ENCODE measurements around the gene BLCAP. TPM values are rescaled to one million over a fixed set of nuclear protein-coding genes. Genes with fewer than 3 reads are reported as not detected.

BLCAP gene
- total RNA-seq, 1 experiment from 2014 or later: 54.3 TPM

GRCh38 chr20:37560629-37561028 is 33.0 kb upstream of the BLCAP start:
- Histone ChIP-seq H3K56ac (ENCODE audit: insufficient read length, low read depth, low read length) (no peak overlapping the region), H2AK5ac (ENCODE audit: insufficient read length, low read length) (no peak overlapping the region), H4K91ac (ENCODE audit: insufficient read length, low read depth, low read length) (no peak overlapping the region), H3K79me2 (ENCODE audit: insufficient read depth, low read length) (no peaks in the 10 kb centered on the region), H2BK20ac (ENCODE audit: low read depth, low read length, poor library complexity, severe bottlenecking) (no peak overlapping the region), H3K23ac (ENCODE audit: insufficient read length, low read depth, low read length) (no peak overlapping the region), H3K18ac (ENCODE audit: insufficient read length, low read depth, low read length) (no peak overlapping the region), H3K27me3 (ENCODE audit: insufficient read depth, low read length) (no peaks in the 10 kb centered on the region), H4K5ac (ENCODE audit: insufficient read length, low read depth, low read length) (no peak overlapping the region), H3K14ac (ENCODE audit: insufficient read depth, low read length) (no peak overlapping the region), H2BK12ac (ENCODE audit: insufficient read length, low read depth, low read length) (no peak overlapping the region), H2BK15ac (ENCODE audit: low read depth, low read length) (no peak overlapping the region), H4K8ac (replicated peaks; ENCODE audit: insufficient read length, low read depth, low read length) (no peak overlapping the region), H2BK5ac (ENCODE audit: insufficient read length, low read length) (no peak overlapping the region), H3K23me2 (ENCODE audit: insufficient read length, low read depth, low read length, poor library complexity, severe bottlenecking) (no peaks in the 10 kb centered on the region), H3K4ac (ENCODE audit: low read depth, low read length) (no peak overlapping the region), H3K9ac (ENCODE audit: extremely low read depth, insufficient read length, low read length) (no peak overlapping the region), H3K4me1 (ENCODE audit: insufficient read depth, low read length) (no peaks in the 10 kb centered on the region), H2AFZ (ENCODE audit: low read length) (no peak overlapping the region), H2BK120ac (ENCODE audit: low read depth, low read length, poor library complexity, severe bottlenecking) (no peak overlapping the region), H3K9me3 (ENCODE audit: control insufficient read depth, low read depth, low read length) (no peaks in the 10 kb centered on the region), H3T11ph (ENCODE audit: low read length) (no peak overlapping the region), H3K79me1 (ENCODE audit: insufficient read depth, low read depth, low read length, poor library complexity, severe bottlenecking) (no peaks in the 10 kb centered on the region), H3K27ac (ENCODE audit: insufficient read length, low read depth, low read length) (no peak overlapping the region), H4K20me1 (ENCODE audit: control insufficient read depth, insufficient read depth, insufficient read length) (no peaks in the 10 kb centered on the region), H3K4me2 (ENCODE audit: insufficient read depth, insufficient read length, low read length) (no peak overlapping the region)
- Mint-ChIP-seq H3K4me1 (peaks cover 9% of the 10 kb centered on the region in 2 experiments), H3K27ac (no peak overlapping the region), H3K4me3 (no peak overlapping the region), H3K36me3 (ENCODE audit: insufficient read depth in 1 of 3, low read depth in 3 of 3) (no peaks in the 10 kb centered on the region), H3K27me3 (ENCODE audit: low read depth) (peaks cover 23% of the 10 kb centered on the region), H3K9me3 (no peaks in the 10 kb centered on the region)
- no CpG with 5 or more reads among the region's 4 CpGs for WGBS (ENCODE audit: extremely low coverage, insufficient read length, low lambda C conversion rate)
- no peak for DNase-seq
- TF ChIP-seq, protein P1, sequence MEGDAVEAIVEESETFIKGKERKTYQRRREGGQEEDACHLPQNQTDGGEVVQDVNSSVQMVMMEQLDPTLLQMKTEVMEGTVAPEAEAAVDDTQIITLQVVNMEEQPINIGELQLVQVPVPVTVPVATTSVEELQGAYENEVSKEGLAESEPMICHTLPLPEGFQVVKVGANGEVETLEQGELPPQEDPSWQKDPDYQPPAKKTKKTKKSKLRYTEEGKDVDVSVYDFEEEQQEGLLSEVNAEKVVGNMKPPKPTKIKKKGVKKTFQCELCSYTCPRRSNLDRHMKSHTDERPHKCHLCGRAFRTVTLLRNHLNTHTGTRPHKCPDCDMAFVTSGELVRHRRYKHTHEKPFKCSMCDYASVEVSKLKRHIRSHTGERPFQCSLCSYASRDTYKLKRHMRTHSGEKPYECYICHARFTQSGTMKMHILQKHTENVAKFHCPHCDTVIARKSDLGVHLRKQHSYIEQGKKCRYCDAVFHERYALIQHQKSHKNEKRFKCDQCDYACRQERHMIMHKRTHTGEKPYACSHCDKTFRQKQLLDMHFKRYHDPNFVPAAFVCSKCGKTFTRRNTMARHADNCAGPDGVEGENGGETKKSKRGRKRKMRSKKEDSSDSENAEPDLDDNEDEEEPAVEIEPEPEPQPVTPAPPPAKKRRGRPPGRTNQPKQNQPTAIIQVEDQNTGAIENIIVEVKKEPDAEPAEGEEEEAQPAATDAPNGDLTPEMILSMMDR (conservative IDR thresholded peaks at IDR 0.05): no peak
